Ascending aorta (tissue), 2 donors: Measurements from ENCODE around the gene GYG1. TPM values are rescaled to one million over a fixed set of nuclear protein-coding genes. Genes with fewer than 3 reads are reported as not detected.
A peak's percentile ranks its signal among the peaks of the same experiment; 100 is the strongest.

ENCODE experiments used
- DNase-seq, 2 donors: peaks; one replicate each; pipeline ENCODE4 v3.0.0-alpha.2; 2019; ENCODE audit warnings: low spot score in 2 of 2
- H3K27ac ChIP-seq, 2 donors: fragments of 200-600 bp; sonication (generic); one replicate each; pipeline ENCODE4 v1.5.1; 2016 to 2017; ENCODE audit warnings: mild to moderate bottlenecking in 1 of 2
- H3K27me3 ChIP-seq: fragments of 200-600 bp; sonication (generic); one replicate; pipeline ENCODE4 v1.5.1; 2017
- H3K36me3 ChIP-seq, 2 donors: fragments of 200-600 bp; sonication (generic); one replicate each; pipeline ENCODE4 v1.5.1; 2016
- H3K4me1 ChIP-seq, 2 donors: fragments of 200-600 bp; sonication (generic); one replicate each; pipeline ENCODE4 v1.5.1; 2016 to 2017; ENCODE audit warnings: mild to moderate bottlenecking in 1 of 2
- H3K4me3 ChIP-seq, 2 donors: fragments of 200-600 bp; sonication (generic); one replicate each; pipeline ENCODE4 v1.5.1; 2016 to 2017; ENCODE audit warnings: mild to moderate bottlenecking in 1 of 2
- H3K9me3 ChIP-seq, 2 donors: fragments of 200-600 bp; sonication (generic); one replicate each; pipeline ENCODE4 v1.5.1; 2016
- intact Hi-C: fragments of 100-400 bp; cut with DNase I; formaldehyde crosslinking; loops from one replicate; pipeline ENCODE4 v1.15.1; 2023
- total RNA-seq: library from RNA; depleted of rRNA; stranded (reverse); fragments of >200 nt; gene quantifications from one replicate; pipeline ENCODE4 v1.1.0, GENCODE V29; 2016
- TF ChIP-seq, protein P1 (sequence below), 3 experiments: fragments of 200-600 bp in 2 of 3; fragments of 450-650 bp in 1 of 3; sonication (generic) in 2 of 3; IDR thresholded peaks; one replicate each; pipeline ENCODE4 v1.5.1; 2016 to 2019; ENCODE audit warnings: antibody characterized with exemption in 3 of 3, mild to moderate bottlenecking in 1 of 3, moderate library complexity in 1 of 3

Gene GYG1
- total RNA-seq, 1 donor from 2014 or later: 23.9 TPM

GRCh38 chr3:149010966-149011365, 19.6 kb downstream of the GYG1 start:
- intact Hi-C loops: loop anchor here (5.0 to 10.0 kb wide), 2 partner anchors 566 to 644 kb away; partner anchors contain the start of gene WWTR1
- TF ChIP-seq, protein P1, sequence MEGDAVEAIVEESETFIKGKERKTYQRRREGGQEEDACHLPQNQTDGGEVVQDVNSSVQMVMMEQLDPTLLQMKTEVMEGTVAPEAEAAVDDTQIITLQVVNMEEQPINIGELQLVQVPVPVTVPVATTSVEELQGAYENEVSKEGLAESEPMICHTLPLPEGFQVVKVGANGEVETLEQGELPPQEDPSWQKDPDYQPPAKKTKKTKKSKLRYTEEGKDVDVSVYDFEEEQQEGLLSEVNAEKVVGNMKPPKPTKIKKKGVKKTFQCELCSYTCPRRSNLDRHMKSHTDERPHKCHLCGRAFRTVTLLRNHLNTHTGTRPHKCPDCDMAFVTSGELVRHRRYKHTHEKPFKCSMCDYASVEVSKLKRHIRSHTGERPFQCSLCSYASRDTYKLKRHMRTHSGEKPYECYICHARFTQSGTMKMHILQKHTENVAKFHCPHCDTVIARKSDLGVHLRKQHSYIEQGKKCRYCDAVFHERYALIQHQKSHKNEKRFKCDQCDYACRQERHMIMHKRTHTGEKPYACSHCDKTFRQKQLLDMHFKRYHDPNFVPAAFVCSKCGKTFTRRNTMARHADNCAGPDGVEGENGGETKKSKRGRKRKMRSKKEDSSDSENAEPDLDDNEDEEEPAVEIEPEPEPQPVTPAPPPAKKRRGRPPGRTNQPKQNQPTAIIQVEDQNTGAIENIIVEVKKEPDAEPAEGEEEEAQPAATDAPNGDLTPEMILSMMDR (IDR thresholded peaks at IDR 0.05): no peak
- Histone ChIP-seq H3K27ac (peak overlapping the region; percentile 59 to 90), H3K4me3 (no peak overlapping the region), H3K36me3 (peaks cover 24 to 42% of the 10 kb centered on the region in 2 donors), H3K9me3 (no peaks in the 10 kb centered on the region), H3K27me3 (no peaks in the 10 kb centered on the region), H3K4me1 (peaks cover 6 to 26% of the 10 kb centered on the region in 2 donors)
- no peak for DNase-seq

DNA sequence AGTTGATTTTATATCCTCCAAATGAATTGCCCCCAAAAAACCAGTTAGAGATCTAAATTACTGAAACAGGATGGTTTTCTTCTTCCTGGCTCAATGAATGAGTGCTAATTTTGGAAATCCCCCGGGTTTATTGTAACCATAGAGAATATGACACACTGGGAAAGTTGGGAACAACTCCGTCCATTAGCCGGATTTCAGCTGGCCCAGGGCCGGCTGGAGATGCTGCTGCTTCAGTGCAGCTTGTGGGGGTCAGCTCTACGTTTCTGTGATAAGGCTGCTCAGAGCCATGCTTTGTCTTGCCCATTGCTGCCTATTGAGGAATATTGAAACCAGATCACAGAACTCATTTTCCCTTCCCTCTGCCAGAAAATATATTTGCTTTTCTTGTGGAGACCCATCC, 20.3 kb downstream of the GYG1 start:
- Histone ChIP-seq H3K4me3 (no peak overlapping the region), H3K9me3 (no peaks in the 10 kb centered on the region), H3K27ac (peak overlapping the region; percentile 67 to 90), H3K36me3 (peaks cover 24 to 42% of the 10 kb centered on the region in 2 donors), H3K27me3 (no peaks in the 10 kb centered on the region), H3K4me1 (peaks cover 6 to 31% of the 10 kb centered on the region in 2 donors)
- intact Hi-C loops: loop anchor here (5.0 to 10.0 kb wide), 2 partner anchors 566 to 643 kb away; partner anchors contain the start of gene WWTR1
- TF ChIP-seq, protein P1 (IDR thresholded peaks at IDR 0.05): no peak
- no peak for DNase-seq

DNA sequence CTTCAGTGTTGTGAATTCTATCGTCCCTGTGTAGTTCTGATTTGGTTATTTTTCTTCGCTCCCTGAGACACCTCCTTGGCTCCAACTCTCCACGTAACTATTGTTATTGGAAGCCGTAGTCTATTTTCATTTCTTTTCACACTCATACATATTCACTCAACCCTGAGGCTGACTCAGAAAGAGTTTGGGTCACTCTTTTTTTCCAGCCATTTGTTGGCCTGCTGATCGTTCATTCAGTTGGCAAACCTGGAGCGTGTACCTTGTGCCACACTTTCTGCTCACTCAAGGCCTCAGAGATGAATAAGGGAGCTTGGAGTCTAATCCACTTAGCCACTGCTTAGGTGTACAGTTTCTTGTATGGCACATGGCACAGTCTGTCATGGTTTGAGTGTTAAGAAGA, 22.4 kb downstream of the GYG1 start:
- Histone ChIP-seq H3K4me3 (no peak overlapping the region), H3K36me3 (peaks cover 14 to 22% of the 10 kb centered on the region in 2 donors), H3K9me3 (no peaks in the 10 kb centered on the region), H3K27ac (peak overlapping the region; percentile 84 to 90), H3K4me1 (peaks cover 10 to 46% of the 10 kb centered on the region in 2 donors), H3K27me3 (no peaks in the 10 kb centered on the region)
- peak; percentile 28 to 84 for DNase-seq
- intact Hi-C loops: loop anchor here (1.0 to 10.0 kb wide), 3 partner anchors 22 to 641 kb away; partner anchors contain the start of genes GYG1 and WWTR1
- TF ChIP-seq, protein P1 (IDR thresholded peaks at IDR 0.05): no peak

DNA sequence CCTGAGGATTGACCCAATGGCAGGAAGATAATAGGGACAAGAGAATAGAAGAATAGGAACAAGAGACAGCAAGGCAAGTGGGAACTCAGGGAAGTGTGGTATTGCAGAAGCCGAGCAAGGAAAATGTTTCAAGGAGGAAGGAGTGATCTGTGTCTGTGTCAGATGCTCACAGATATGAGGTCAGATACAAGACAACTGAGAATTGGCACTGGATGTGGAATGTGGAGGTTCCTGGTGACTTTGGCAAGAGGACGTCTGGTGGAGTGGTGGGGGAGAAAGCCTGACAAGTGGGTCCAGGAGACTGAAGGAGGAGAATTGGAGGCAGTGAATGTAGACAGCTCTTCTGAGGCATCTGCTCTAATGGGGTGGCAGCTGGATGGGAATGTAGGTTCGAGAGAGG, 24.1 kb downstream of the GYG1 start:
- H3K4me1 ChIP-seq: peaks cover 11 to 63% of the 10 kb centered on the region in 2 donors
- intact Hi-C loops: loop anchor here (5.0 to 10.0 kb wide), 3 partner anchors 43 to 639 kb away; partner anchors contain the start of gene WWTR1
- TF ChIP-seq, protein P1 (IDR thresholded peaks at IDR 0.05): no peak

DNA sequence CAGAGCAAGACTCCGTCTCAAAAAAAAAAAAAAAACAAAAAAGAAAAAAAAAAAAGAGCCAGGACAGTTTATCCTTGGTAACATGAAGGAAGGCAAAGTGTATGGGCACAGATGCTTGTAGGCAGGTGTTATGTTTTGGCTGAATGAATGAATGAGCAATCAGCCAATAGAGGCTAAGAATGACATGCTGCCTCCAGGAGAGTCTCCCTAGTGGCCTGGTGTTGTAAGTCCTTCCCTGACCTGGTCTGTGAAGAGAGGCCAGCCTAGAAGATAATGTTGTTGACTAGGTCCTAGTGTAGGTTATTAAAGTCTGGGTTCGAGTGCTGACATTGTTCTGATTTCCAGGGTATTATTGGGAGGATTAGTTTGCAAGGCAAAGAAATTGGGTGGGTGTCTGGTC, 24.9 kb downstream of the GYG1 start:
- H3K4me3 ChIP-seq: no peak overlapping the region
- DNase-seq: no peak
- no peaks in the 10 kb centered on the region for H3K27me3 ChIP-seq
- no peaks in the 10 kb centered on the region for H3K9me3 ChIP-seq
- peak overlapping the region; percentile 84 to 90 for H3K27ac ChIP-seq
- intact Hi-C loops: loop anchor here (5.0 to 10.0 kb wide), 3 partner anchors 44 to 639 kb away; partner anchors contain the start of gene WWTR1
- H3K36me3 ChIP-seq: no peaks in the 10 kb centered on the region
- TF ChIP-seq, protein P1 (IDR thresholded peaks at IDR 0.05): no peak
- H3K4me1 ChIP-seq: peaks cover 11 to 69% of the 10 kb centered on the region in 2 donors

More for the DNA sequence above, 24.1 kb downstream of the GYG1 start:
- no peaks in the 10 kb centered on the region for H3K9me3 ChIP-seq
- no peak for DNase-seq
- H3K36me3 ChIP-seq: peaks cover under 1 to 6% of the 10 kb centered on the region in 2 donors
- no peak overlapping the region for H3K4me3 ChIP-seq
- peak overlapping the region; percentile 84 to 90 for H3K27ac ChIP-seq
- H3K27me3 ChIP-seq: no peaks in the 10 kb centered on the region
